ENCODE results near the gene SLC7A8.

Gene SLC7A8

GRCh38 chr14:23168246-23168645, 15.2 kb downstream of the SLC7A8 start:
- DNase-seq (ENCODE audit: low spot score): no peak
- in situ Hi-C loops (cut with MboI; ENCODE audit: low sequenced_read_pairs, unreplicated experiment): no loop called here
- no peak for TF ChIP-seq CTCF (IDR thresholded peaks at IDR 0.05; ENCODE audit: borderline replicate concordance, control extremely low read depth, extremely low read depth, insufficient read depth, missing control alignments)

- in situ Hi-C loops (cut with MboI; ENCODE audit: low sequenced_read_pairs, unreplicated experiment): no loop called here
- TF ChIP-seq CTCF (IDR thresholded peaks at IDR 0.05; ENCODE audit: borderline replicate concordance, control extremely low read depth, extremely low read depth, insufficient read depth, missing control alignments): no peak
- DNase-seq (ENCODE audit: low spot score): no peak
Measured at GRCh38 chr14:23167116-23167847, 16.2 kb downstream of the SLC7A8 start.

- in situ Hi-C loops (cut with MboI; ENCODE audit: low sequenced_read_pairs, unreplicated experiment): no loop called here
- DNase-seq (ENCODE audit: low spot score): no peak
- no peak for TF ChIP-seq CTCF (IDR thresholded peaks at IDR 0.05; ENCODE audit: borderline replicate concordance, control extremely low read depth, extremely low read depth, insufficient read depth, missing control alignments)
Measured at GRCh38 chr14:23164949-23165348, 18.5 kb downstream of the SLC7A8 start.

GRCh38 chr14:23164250-23164649, 19.2 kb downstream of the SLC7A8 start:
- in situ Hi-C loops (cut with MboI; ENCODE audit: low sequenced_read_pairs, unreplicated experiment): no loop called here
- DNase-seq (ENCODE audit: low spot score): no peak
- TF ChIP-seq CTCF (IDR thresholded peaks at IDR 0.05; ENCODE audit: borderline replicate concordance, control extremely low read depth, extremely low read depth, insufficient read depth, missing control alignments): no peak

- in situ Hi-C loops (cut with MboI; ENCODE audit: low sequenced_read_pairs, unreplicated experiment): no loop called here
- TF ChIP-seq CTCF (IDR thresholded peaks at IDR 0.05; ENCODE audit: borderline replicate concordance, control extremely low read depth, extremely low read depth, insufficient read depth, missing control alignments): no peak
- DNase-seq (ENCODE audit: low spot score): no peak
Measured at GRCh38 chr14:23163830-23164229, 19.6 kb downstream of the SLC7A8 start.

- in situ Hi-C loops (cut with MboI; ENCODE audit: low sequenced_read_pairs, unreplicated experiment): no loop called here
- no peak for TF ChIP-seq CTCF (IDR thresholded peaks at IDR 0.05; ENCODE audit: borderline replicate concordance, control extremely low read depth, extremely low read depth, insufficient read depth, missing control alignments)
- no peak for DNase-seq (ENCODE audit: low spot score)
Measured at GRCh38 chr14:23162800-23163199, 20.7 kb downstream of the SLC7A8 start.

All from GM13976 (cell line).